Suprapubic skin (tissue), 4 donors: ENCODE data around the gene ITPRIPL2. TPM values are rescaled to one million over a fixed set of nuclear protein-coding genes. Genes with fewer than 3 reads are reported as not detected.

Experiments
- DNase-seq, 2 donors: peaks; one replicate each; pipeline ENCODE4 v3.0.0-alpha.2; 2019; ENCODE audit warnings: low spot score in 2 of 2
- H3K27ac ChIP-seq: fragments of 200-600 bp; sonication (generic); one replicate; pipeline ENCODE4 v1.5.1; 2019
- H3K27me3 ChIP-seq: fragments of 200-600 bp; sonication (generic); one replicate; pipeline ENCODE4 v1.5.1; 2019
- H3K36me3 ChIP-seq: fragments of 200-600 bp; sonication (generic); one replicate; pipeline ENCODE4 v1.5.1; 2019
- H3K4me1 ChIP-seq: fragments of 200-600 bp; sonication (generic); one replicate; pipeline ENCODE4 v1.5.1; 2019
- H3K4me3 ChIP-seq: fragments of 200-600 bp; sonication (generic); one replicate; pipeline ENCODE4 v1.5.1; 2019; ENCODE audit warnings: mild to moderate bottlenecking
- H3K9me3 ChIP-seq: fragments of 200-600 bp; sonication (generic); one replicate; pipeline ENCODE4 v1.5.1; 2019
- EP300 ChIP-seq: sonication (generic); formaldehyde crosslinking; IDR thresholded peaks from one replicate; pipeline ENCODE4 v1.6.1; 2017; ENCODE audit warnings: antibody characterized with exemption
- POLR2A ChIP-seq, 2 donors: fragments of 450-650 bp; IDR thresholded peaks; one replicate each; pipeline ENCODE4 v1.6.1; 2017; ENCODE audit warnings: antibody characterized with exemption in 2 of 2, mild to moderate bottlenecking in 2 of 2, moderate library complexity in 2 of 2
- POLR2AphosphoS5 ChIP-seq, 3 donors: sonication (generic); formaldehyde crosslinking; IDR thresholded peaks; one replicate each; pipeline ENCODE4 v1.6.1; 2017; ENCODE audit warnings: antibody characterized with exemption in 3 of 3
- WGBS: methylation state at CpG from one replicate; pipeline ENCODE4 v1.1.5; 2018; 5-methylcytosine and 5-hydroxymethylcytosine counted together
- total RNA-seq, 4 donors: library from RNA; depleted of rRNA; stranded (reverse); fragments of >200 nt; gene quantifications; one replicate each; pipeline ENCODE4 v1.1.0, GENCODE V29; 2016
- TF ChIP-seq, protein P1 (sequence below), 2 donors: fragments of 200-600 bp in 1 of 2; fragments of 450-650 bp in 1 of 2; sonication (generic) in 1 of 2; IDR thresholded peaks; one replicate each; pipeline ENCODE4 v1.5.1; 2016 to 2019; ENCODE audit warnings: antibody characterized with exemption in 2 of 2, mild to moderate bottlenecking in 1 of 2, moderate library complexity in 1 of 2

ITPRIPL2 gene
- total RNA-seq, 4 donors from 2014 or later: 39.0 to 91.9 (median 69.6) TPM

DNA sequence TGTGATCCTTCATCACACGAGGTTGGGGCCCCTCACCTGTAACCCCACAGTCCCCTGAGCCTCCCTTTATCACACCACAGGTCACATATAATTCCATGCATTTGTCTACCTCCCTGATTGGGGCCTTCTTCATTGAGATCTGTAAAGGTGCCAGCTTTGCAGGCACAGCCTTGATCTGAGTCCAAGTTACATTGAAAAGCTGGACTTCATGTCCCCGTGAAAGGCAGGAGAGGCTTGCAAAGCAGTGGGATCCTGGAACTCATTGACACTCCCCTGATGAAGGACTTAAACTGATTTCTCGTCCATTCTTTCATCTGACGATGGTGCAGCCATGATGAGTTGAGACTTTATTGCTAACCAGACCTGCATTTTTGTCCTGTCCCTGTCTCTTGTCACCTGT, 50.5 kb downstream of the ITPRIPL2 start:
- Histone ChIP-seq H3K27me3 (peaks cover 19% of the 10 kb centered on the region), H3K4me3 (no peak overlapping the region), H3K36me3 (no peaks in the 10 kb centered on the region), H3K27ac (no peak overlapping the region), H3K4me1 (peaks cover 19% of the 10 kb centered on the region), H3K9me3 (no peaks in the 10 kb centered on the region)
- TF ChIP-seq EP300 (no peak), POLR2AphosphoS5 (IDR thresholded peaks at IDR 0.05) (no peak), POLR2A (IDR thresholded peaks at IDR 0.05) (no peak)
- TF ChIP-seq, protein P1, sequence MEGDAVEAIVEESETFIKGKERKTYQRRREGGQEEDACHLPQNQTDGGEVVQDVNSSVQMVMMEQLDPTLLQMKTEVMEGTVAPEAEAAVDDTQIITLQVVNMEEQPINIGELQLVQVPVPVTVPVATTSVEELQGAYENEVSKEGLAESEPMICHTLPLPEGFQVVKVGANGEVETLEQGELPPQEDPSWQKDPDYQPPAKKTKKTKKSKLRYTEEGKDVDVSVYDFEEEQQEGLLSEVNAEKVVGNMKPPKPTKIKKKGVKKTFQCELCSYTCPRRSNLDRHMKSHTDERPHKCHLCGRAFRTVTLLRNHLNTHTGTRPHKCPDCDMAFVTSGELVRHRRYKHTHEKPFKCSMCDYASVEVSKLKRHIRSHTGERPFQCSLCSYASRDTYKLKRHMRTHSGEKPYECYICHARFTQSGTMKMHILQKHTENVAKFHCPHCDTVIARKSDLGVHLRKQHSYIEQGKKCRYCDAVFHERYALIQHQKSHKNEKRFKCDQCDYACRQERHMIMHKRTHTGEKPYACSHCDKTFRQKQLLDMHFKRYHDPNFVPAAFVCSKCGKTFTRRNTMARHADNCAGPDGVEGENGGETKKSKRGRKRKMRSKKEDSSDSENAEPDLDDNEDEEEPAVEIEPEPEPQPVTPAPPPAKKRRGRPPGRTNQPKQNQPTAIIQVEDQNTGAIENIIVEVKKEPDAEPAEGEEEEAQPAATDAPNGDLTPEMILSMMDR (IDR thresholded peaks at IDR 0.05): no peak
- no peak for DNase-seq
- WGBS: 87% methylated on average over 4 of the region's 4 CpGs

DNA sequence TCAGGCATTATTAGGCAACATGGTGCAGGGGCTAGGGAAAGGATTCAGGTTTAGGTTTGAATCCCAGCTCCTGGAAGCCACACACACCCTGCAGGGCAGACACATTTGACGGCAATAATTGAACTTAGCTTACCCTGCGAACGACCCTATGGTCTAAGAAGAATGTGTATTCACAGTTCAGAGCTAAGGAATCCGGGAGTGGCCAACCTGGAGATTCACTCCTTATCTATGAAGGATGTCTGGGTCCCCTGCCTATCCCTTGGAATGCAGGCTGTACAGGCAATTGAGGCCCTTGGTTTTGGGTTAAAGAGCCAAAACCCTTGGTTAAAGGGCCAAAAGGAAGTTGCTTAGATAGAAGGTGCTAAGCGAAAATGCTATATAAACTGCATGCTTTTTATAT, 51.3 kb downstream of the ITPRIPL2 start:
- no peaks in the 10 kb centered on the region for H3K36me3 ChIP-seq
- H3K9me3 ChIP-seq: no peaks in the 10 kb centered on the region
- no peak overlapping the region for H3K4me3 ChIP-seq
- no peak for TF ChIP-seq POLR2AphosphoS5 (IDR thresholded peaks at IDR 0.05)
- TF ChIP-seq POLR2A (IDR thresholded peaks at IDR 0.05): no peak
- TF ChIP-seq, protein P1 (IDR thresholded peaks at IDR 0.05): no peak
- TF ChIP-seq EP300: no peak
- H3K4me1 ChIP-seq: peaks cover 20% of the 10 kb centered on the region
- no peak overlapping the region for H3K27ac ChIP-seq
- no peak for DNase-seq
- H3K27me3 ChIP-seq: peaks cover 20% of the 10 kb centered on the region
- 88% methylated on average over 5 of the region's 5 CpGs for WGBS

DNA sequence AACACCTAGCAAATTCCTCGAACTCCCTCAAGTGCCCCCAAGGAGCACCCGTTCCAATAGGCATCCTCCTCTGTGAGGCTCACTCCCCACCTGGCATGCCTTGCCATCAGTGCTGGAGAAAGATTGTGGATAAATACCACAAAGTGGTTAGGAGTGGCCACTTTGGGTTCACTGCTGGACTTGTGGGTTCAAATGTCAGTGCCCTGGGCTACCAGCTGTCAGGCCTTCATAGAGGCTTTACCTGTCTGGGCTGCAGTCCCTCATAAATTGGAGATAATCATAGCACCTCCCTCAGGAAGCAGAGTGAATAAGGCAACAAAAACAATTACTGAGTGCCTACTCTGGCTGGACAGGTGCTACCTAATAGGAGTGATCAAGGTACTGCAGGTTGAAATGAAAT, 52.7 kb downstream of the ITPRIPL2 start:
- no peak for TF ChIP-seq POLR2A (IDR thresholded peaks at IDR 0.05)
- TF ChIP-seq EP300: no peak
- TF ChIP-seq, protein P1 (IDR thresholded peaks at IDR 0.05): no peak
- no peak for TF ChIP-seq POLR2AphosphoS5 (IDR thresholded peaks at IDR 0.05)
- 58% methylated on average over 2 of the region's 2 CpGs for WGBS

DNA sequence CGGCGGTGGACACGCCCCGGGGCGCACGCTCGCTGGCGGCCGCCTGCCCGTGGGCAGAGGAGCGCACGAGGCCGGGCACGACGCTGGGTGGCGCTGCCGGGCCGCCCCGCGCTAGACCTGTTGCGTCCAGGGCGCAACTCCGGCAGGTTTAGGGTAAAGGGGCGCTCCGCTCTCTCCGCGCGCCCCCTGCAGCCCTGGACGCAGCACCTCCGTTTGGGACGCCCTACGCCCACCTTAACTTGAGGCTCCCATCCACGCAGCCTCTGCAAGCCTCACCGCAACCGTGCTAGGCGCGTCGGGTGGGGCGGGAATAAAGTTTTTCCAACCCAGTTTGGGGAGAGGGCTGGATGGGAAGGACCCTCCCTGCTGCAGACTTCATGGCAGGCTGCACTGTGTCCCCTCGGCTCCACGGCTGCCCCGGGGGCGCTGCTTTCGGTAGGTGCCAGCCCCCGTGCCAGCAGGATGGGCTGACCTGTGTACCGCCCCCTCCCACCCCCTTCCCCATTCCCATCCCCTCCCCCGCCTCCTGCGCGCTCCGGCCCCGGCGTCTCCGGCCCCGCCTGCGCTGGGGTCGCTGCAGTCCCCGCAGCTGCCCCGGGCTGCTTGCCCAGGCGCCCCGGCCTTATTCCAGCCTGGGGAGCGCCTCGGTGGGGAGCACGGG, 54.1 kb downstream of the ITPRIPL2 start, which contains the start of gene SYT17:
Gene SYT17 (plus strand): TSS at position 531 of the 661 bp plus-strand sequence. CDS start 407 bp downstream, outside the sequence.
- Histone ChIP-seq H3K36me3 (no peaks in the 10 kb centered on the region), H3K27me3 (peaks cover 20% of the 10 kb centered on the region), H3K4me3 (peak within 1 kb of the TSS; percentile 55), H3K4me1 (peaks cover 20% of the 10 kb centered on the region), H3K9me3 (no peaks in the 10 kb centered on the region), H3K27ac (peak within 1 kb of the TSS; percentile 51)
- peak in 1 of 2 donors; percentile 68 for DNase-seq
- under 1% methylated on average over 23 of the region's 63 CpGs for WGBS
- no peak for TF ChIP-seq POLR2AphosphoS5 (IDR thresholded peaks at IDR 0.05)
- TF ChIP-seq, protein P1 (IDR thresholded peaks at IDR 0.05): peak; percentile 40 to 90

More for the DNA sequence above, 52.7 kb downstream of the ITPRIPL2 start:
- H3K4me1 ChIP-seq: peaks cover 20% of the 10 kb centered on the region
- no peaks in the 10 kb centered on the region for H3K36me3 ChIP-seq
- no peak overlapping the region for H3K27ac ChIP-seq
- no peak for DNase-seq
- peaks cover 20% of the 10 kb centered on the region for H3K27me3 ChIP-seq
- H3K4me3 ChIP-seq: no peak overlapping the region
- H3K9me3 ChIP-seq: no peaks in the 10 kb centered on the region

DNA sequence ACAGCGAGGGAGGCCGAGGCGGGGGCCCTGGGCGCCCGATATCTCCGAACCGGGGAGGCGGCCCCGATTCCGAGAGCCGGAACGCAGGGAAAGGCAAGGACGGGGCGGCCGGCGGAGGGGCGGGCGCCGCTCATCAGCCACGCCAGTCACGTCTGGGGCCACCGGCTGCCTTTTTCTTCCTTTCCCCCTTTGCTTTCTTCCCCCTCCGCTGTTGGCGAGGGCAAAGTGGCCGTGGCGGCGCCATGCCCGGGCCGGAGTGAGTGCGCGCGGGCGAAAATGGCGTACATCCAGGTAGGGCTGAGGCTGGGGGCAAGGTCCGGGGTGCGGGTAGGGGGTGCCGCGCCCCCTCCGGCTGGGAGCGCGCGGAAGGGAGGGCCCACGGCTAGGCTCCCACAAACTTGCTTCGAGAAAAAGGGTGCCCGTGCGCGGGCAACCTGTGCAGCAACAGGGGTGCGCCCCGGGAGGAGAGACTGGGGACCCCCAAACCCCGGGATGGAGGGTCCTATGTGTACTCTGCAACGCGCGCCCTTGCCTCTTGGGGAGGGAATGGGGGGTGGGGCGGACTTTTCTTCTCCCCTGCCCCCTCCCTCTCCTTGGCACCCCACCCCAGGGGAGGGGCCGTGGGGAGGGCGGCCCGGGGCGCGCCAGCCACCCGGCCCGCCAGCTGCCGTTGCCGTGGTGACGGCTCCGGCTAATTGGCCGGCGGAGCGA, 54.8 kb downstream of the ITPRIPL2 start:
- WGBS: 0% methylated on average over 18 of the region's 68 CpGs
- H3K4me3 ChIP-seq: peak overlapping the region; percentile 55
- H3K9me3 ChIP-seq: no peaks in the 10 kb centered on the region
- DNase-seq: no peak
- H3K4me1 ChIP-seq: peaks cover 20% of the 10 kb centered on the region
- H3K36me3 ChIP-seq: no peaks in the 10 kb centered on the region
- H3K27ac ChIP-seq: peak overlapping the region; percentile 51
- TF ChIP-seq, protein P1 (IDR thresholded peaks at IDR 0.05): no peak
- TF ChIP-seq POLR2A (IDR thresholded peaks at IDR 0.05): no peak
- TF ChIP-seq POLR2AphosphoS5 (IDR thresholded peaks at IDR 0.05): no peak
- TF ChIP-seq EP300: no peak
- H3K27me3 ChIP-seq: peaks cover 20% of the 10 kb centered on the region
